GM18909 (cell line): ENCODE results near the gene TLE4.
A peak's percentile ranks its signal among the peaks of the same experiment; 100 is the strongest.

Experiments
- ATAC-seq: cut with Tn5 transposase; IDR thresholded peaks from one replicate; pipeline ENCODE4 v1.9.1; 2021; ENCODE audit warnings: mild to moderate bottlenecking; ENCODE audit not compliant: unreplicated experiment, poor library complexity

The TLE4 gene

GRCh38 chr9:79658926-79659325, 87.2 kb downstream of the TLE4 start:
- no peak for ATAC-seq

- no peak for ATAC-seq
Measured at GRCh38 chr9:79660615-79661014, 88.8 kb downstream of the TLE4 start.

- no peak for ATAC-seq
Measured at GRCh38 chr9:79661279-79661678, 89.5 kb downstream of the TLE4 start.

- no peak for ATAC-seq
Measured at GRCh38 chr9:79661886-79662536, 90.2 kb downstream of the TLE4 start.

- ATAC-seq: no peak
Measured at GRCh38 chr9:79662537-79662956, 90.8 kb downstream of the TLE4 start.

GRCh38 chr9:79663300-79663699, 91.5 kb downstream of the TLE4 start:
- no peak for ATAC-seq

DNA sequence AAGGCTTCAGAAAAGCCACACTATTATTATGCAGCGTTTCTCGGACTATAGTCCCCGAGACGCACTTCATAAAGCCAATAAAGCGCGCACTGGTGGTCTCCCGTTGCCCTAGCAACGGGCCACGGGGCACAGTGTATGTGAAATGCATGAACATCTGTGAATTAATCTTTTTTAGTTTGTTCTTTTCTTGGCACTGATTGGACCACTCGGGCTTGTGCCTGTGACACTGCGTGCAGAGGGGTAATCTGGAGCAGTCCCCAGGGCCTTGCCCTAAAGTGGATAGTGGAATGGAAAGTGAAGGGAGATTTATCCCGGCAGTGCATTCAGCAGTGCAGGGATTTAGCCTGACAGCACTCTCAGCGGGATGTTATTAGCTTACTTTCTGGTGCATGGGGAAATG, 92.1 kb downstream of the TLE4 start:
- no peak for ATAC-seq

DNA sequence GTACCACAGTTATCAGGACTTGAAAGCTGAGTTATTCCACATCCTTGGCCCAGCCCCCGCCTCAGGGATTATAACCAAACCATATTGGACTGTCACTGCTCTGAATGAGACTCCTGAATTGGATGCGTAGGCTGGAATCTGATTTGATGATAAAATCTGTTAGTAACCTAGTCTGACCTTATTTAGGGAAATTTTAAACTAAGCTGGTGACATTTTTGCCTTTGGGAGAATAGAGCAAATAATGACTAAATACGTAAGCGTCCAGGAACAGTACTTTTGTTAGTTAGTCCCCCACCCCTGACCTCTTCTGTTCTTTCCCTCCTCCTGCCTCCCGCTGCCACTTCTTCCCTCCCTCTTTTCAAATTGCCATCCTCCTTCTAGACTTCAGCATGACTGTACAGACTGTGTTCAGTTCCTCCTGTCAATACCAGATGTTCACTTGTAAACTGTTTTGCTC, 92.6 kb downstream of the TLE4 start:
- no peak for ATAC-seq

DNA sequence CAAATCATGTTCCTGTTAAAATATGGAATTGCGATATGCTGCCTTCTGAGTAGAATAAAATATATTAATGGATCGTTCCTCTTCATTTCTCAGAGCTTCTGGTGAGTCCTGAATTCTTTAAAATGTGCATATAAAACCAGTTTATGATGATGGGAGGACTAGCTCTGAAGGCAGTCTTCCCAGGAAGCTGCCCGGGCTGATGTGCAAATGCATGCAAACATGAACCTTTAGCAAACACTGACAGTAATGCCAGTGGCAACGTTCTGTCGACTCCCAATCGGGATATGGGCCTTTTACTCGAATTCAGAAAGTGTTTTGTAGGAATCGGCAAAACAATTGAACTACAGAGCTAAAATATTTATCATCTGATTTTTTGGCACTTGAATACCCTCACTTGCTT, 93.6 kb downstream of the TLE4 start:
- no peak for ATAC-seq

- no peak for ATAC-seq
Measured at GRCh38 chr9:79665931-79666330, 94.2 kb downstream of the TLE4 start.

- ATAC-seq: no peak
Measured at GRCh38 chr9:79667120-79667519, 95.4 kb downstream of the TLE4 start.

DNA sequence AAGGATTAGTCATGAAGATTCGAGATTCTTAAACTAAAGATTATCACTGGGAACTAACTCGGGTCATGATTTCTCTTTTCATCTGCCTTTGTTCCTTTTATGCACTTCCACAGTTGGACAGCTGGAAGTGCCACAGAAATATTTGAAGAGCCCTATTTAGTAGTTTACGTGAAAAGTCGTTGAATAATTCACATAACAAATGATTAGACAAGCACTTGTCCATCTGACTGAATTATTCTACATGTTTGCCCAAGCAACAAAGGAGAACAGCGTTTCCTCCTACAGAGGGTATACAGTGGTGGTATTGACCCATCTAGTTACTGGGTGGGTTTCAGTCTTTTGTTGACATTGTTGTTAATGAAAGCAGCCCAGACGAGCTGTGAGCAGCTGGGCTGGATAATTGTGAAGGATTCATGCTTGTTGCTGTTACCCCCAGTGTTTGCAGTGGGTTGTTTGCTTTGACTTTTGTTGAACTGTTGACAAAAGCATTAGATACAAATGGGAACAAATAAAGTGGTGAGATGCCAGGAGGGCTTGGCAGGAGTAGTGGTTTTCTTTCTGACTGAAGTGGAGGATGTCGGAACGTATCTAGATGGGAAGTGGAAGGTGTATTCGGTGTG, 96.2 kb downstream of the TLE4 start:
- ATAC-seq: no peak

DNA sequence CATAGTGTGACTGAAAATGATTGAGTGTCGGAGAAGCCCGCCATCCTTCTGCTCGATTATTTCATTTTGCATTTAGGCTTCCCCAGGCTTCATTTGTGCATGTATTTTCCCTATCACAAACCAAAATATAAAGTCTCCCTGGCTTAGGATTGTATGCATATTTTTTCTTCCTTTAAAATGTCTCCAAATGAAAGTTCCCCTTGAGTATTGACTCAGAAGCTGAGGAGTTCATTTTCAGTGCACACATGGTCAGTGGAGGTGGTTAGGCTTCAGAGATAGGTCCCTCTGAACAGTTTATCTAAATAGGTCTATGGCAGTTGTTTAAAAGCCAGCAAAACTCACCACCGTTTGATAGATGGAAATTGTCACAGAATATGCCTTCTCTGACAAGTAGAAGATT, 97.2 kb downstream of the TLE4 start:
- no peak for ATAC-seq

DNA sequence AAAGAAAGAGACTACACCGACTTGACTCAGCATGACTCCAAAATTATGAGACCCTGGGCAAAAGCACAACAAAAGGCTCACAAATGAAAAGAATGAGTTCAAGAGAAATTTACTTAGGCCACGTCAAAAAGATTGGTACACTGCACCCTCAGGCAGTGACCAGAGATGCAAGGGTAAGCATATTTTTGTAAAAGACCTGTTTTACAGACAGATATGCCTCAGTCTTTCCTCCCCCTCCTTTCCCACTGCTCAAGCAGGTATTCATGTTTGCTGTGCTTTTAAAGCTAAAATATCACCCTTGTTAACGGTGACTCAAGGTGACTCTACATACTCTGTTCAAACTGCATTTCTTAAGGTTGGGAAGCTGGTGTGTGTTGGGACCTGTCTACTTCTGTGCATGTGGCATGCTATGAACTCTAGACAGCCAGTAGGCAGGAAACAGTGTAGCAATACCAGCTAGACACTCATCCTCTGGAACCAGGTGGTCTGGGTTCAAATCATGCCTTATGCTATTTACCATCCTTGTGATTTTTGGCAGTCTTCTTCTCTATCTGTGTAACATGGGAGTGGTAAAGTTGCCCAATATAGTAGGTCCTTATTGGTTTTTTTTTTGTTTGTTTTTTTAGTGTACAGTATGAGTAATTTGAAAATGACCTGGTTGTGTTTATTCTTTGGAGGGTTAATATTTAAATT, 98.7 kb downstream of the TLE4 start:
- ATAC-seq: no peak

DNA sequence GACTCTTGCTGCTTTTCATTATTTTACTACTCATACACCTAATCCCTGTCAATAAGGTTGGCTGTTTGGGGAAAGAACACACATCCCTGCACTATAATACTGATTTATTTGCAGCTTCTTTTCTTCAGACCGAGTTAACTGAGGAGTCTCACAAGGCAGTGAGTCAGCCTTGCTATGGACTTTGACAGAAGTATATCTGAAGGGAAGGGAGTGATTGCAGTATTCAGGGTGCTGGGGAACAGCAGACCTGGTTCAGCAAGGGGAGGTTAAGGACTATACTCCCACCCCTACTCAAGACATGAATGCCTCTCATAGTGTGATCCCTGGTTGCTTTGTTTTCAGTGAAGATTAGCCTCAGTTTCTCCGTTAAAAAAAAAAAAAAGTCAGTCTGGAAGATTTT, 99.8 kb downstream of the TLE4 start:
- no peak for ATAC-seq

- ATAC-seq: no peak
Measured at GRCh38 chr9:79672236-79672635, 100.5 kb downstream of the TLE4 start.

GRCh38 chr9:79672891-79673290, 101.1 kb downstream of the TLE4 start:
- ATAC-seq: no peak

DNA sequence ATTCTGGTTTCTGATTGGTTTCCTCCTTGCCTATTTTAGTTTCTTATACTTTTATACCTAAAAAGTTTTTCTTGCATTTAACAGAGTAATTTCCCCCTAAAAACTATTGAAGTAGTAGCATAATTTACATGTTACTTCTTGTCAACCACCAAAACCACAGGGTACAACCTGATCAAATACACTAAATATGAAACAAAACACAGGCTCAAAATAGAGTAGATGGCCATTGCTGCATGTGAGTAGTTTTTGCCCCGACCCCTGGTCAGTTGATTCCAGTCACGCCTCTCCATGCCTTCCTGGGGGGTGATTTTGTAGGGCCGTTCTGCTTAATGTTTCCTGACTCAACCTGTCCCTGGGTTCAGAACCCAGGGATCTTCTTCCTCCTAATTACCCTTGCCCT, 101.8 kb downstream of the TLE4 start:
- peak; percentile 88 for ATAC-seq

- peak; percentile 45 for ATAC-seq
Measured at GRCh38 chr9:79674052-79674777, 102.5 kb downstream of the TLE4 start.

DNA sequence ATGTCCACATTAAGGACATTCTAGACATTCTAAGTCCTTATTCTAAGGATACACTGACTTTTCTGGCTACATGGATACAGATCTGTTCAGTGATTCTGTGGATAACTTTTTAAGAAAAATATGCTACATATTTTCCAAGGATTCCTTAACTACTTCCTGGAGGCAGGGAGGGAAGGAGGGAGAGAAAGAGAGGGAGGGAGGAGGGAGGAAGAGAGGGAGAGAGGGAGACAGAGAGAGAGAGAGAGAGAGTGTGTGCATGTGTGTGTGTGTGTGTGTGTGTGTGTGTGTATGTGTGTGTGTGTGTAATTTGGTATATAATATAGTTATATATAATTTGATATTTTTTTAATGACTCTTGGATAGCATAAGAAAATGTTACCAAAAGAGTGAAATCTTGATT, 109.8 kb downstream of the TLE4 start:
- no peak for ATAC-seq
